OCI-LY7 (cell line): ENCODE data around the gene SLC6A7.

Source experiments
- CTCF ChIP-seq: fragments of 200-600 bp; sonication (generic); conservative IDR thresholded peaks from 2 replicates; pipeline ENCODE4 v1.5.1; 2014; ENCODE audit warnings: mild to moderate bottlenecking, antibody characterized with exemption, low read length, moderate library complexity, mixed read lengths
- EZH2phosphoT487 ChIP-seq: fragments of 200-600 bp; sonication (generic); IDR thresholded peaks from 2 replicates; pipeline ENCODE4 v1.6.1; 2018; ENCODE audit warnings: low read depth, borderline replicate concordance, mild to moderate bottlenecking, mixed run types, antibody characterized with exemption, low read length, moderate library complexity, mixed read lengths

- TF ChIP-seq CTCF, result no peak
- TF ChIP-seq EZH2phosphoT487, result no peak
Observed at GRCh38 chr5:150162142-150162513, 27.7 kb upstream of the SLC6A7 start.
